Suprapubic skin (tissue), 4 donors: ENCODE results near the gene WAPL. TPM values are rescaled to one million over a fixed set of nuclear protein-coding genes. Genes with fewer than 3 reads are reported as not detected.

Experiments
- DNase-seq, 2 donors: peaks; one replicate each; pipeline ENCODE4 v3.0.0-alpha.2; 2019; ENCODE audit warnings: low spot score in 2 of 2
- H3K27ac ChIP-seq: fragments of 200-600 bp; sonication (generic); one replicate; pipeline ENCODE4 v1.5.1; 2019
- H3K27me3 ChIP-seq: fragments of 200-600 bp; sonication (generic); one replicate; pipeline ENCODE4 v1.5.1; 2019
- H3K36me3 ChIP-seq: fragments of 200-600 bp; sonication (generic); one replicate; pipeline ENCODE4 v1.5.1; 2019
- H3K4me1 ChIP-seq: fragments of 200-600 bp; sonication (generic); one replicate; pipeline ENCODE4 v1.5.1; 2019
- H3K4me3 ChIP-seq: fragments of 200-600 bp; sonication (generic); one replicate; pipeline ENCODE4 v1.5.1; 2019; ENCODE audit warnings: mild to moderate bottlenecking
- H3K9me3 ChIP-seq: fragments of 200-600 bp; sonication (generic); one replicate; pipeline ENCODE4 v1.5.1; 2019
- EP300 ChIP-seq: sonication (generic); formaldehyde crosslinking; IDR thresholded peaks from one replicate; pipeline ENCODE4 v1.6.1; 2017; ENCODE audit warnings: antibody characterized with exemption
- POLR2A ChIP-seq, 2 donors: fragments of 450-650 bp; IDR thresholded peaks; one replicate each; pipeline ENCODE4 v1.6.1; 2017; ENCODE audit warnings: antibody characterized with exemption in 2 of 2, mild to moderate bottlenecking in 2 of 2, moderate library complexity in 2 of 2
- POLR2AphosphoS5 ChIP-seq, 3 donors: sonication (generic); formaldehyde crosslinking; IDR thresholded peaks; one replicate each; pipeline ENCODE4 v1.6.1; 2017; ENCODE audit warnings: antibody characterized with exemption in 3 of 3
- WGBS: methylation state at CpG from one replicate; pipeline ENCODE4 v1.1.5; 2018; 5-methylcytosine and 5-hydroxymethylcytosine counted together
- total RNA-seq, 4 donors: library from RNA; depleted of rRNA; stranded (reverse); fragments of >200 nt; gene quantifications; one replicate each; pipeline ENCODE4 v1.1.0, GENCODE V29; 2016
- TF ChIP-seq, protein P1 (sequence below), 2 donors: fragments of 200-600 bp in 1 of 2; fragments of 450-650 bp in 1 of 2; sonication (generic) in 1 of 2; IDR thresholded peaks; one replicate each; pipeline ENCODE4 v1.5.1; 2016 to 2019; ENCODE audit warnings: antibody characterized with exemption in 2 of 2, mild to moderate bottlenecking in 1 of 2, moderate library complexity in 1 of 2

WAPL gene
- total RNA-seq, 4 donors from 2014 or later: 35.4 to 52.0 (median 43.6) TPM

- 94% methylated on average over 10 of the region's 10 CpGs for WGBS
- Histone ChIP-seq H3K9me3 (no peaks in the 10 kb centered on the region), H3K4me1 (no peaks in the 10 kb centered on the region), H3K4me3 (no peak overlapping the region), H3K36me3 (peaks cover 78% of the 10 kb centered on the region), H3K27ac (no peak overlapping the region), H3K27me3 (no peaks in the 10 kb centered on the region)
- TF ChIP-seq POLR2AphosphoS5 (IDR thresholded peaks at IDR 0.05): no peak
- TF ChIP-seq, protein P1, sequence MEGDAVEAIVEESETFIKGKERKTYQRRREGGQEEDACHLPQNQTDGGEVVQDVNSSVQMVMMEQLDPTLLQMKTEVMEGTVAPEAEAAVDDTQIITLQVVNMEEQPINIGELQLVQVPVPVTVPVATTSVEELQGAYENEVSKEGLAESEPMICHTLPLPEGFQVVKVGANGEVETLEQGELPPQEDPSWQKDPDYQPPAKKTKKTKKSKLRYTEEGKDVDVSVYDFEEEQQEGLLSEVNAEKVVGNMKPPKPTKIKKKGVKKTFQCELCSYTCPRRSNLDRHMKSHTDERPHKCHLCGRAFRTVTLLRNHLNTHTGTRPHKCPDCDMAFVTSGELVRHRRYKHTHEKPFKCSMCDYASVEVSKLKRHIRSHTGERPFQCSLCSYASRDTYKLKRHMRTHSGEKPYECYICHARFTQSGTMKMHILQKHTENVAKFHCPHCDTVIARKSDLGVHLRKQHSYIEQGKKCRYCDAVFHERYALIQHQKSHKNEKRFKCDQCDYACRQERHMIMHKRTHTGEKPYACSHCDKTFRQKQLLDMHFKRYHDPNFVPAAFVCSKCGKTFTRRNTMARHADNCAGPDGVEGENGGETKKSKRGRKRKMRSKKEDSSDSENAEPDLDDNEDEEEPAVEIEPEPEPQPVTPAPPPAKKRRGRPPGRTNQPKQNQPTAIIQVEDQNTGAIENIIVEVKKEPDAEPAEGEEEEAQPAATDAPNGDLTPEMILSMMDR (IDR thresholded peaks at IDR 0.05): no peak
- TF ChIP-seq POLR2A (IDR thresholded peaks at IDR 0.05): no peak
- no peak for DNase-seq
These were observed 59.4 kb downstream of the WAPL start for GRCh38 chr10:86461963-86462804.

- TF ChIP-seq POLR2A (IDR thresholded peaks at IDR 0.05): no peak
- TF ChIP-seq EP300: no peak
- TF ChIP-seq POLR2AphosphoS5 (IDR thresholded peaks at IDR 0.05): no peak
- WGBS: 98% methylated on average over 4 of the region's 4 CpGs
- peaks cover 84% of the 10 kb centered on the region for H3K36me3 ChIP-seq
These were observed 70.0 kb downstream of the WAPL start for GRCh38 chr10:86451604-86451960.

DNA sequence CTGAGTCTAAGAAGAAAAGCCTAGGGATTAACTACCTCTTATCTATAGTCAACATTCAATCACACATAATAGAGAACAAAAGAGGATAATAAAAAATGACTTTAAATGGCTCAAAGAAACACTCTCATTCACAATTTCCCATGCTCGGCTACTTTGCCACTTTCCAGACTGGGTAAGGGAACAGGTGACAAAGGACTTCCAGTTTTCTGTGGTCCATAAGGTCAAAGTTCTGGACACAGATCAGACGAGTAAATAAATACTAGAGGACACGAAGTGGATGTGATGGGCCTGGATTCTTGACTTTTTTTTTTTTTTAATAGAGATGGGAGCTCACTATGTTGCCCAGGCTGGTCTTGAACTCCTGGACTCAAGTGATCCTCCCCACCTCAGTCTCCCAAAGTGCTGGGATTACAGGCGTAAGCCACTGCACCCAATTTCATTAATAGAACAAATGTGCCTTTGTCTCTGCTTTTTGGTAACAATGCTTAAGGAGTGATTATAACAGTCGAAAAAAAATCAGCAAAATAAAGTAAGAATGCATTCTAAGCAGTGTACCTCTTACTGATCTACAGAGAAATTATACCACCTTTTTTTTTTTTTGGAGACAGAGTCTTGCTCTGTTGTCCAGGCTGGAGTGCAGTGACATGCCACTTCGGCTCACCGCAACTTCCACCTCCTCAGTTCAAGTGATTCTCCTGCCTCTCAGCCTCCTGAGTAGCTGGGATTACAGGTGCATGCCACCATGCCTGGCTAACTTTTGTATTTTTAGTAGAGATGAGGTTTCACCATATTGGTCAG is 70.6 kb downstream of the WAPL start:
- no peak for DNase-seq
- no peaks in the 10 kb centered on the region for H3K27me3 ChIP-seq
- H3K9me3 ChIP-seq: no peaks in the 10 kb centered on the region
- H3K27ac ChIP-seq: no peak overlapping the region
- peaks cover 84% of the 10 kb centered on the region for H3K36me3 ChIP-seq
- no peak for TF ChIP-seq EP300
- no peak for TF ChIP-seq POLR2A (IDR thresholded peaks at IDR 0.05)
- TF ChIP-seq POLR2AphosphoS5 (IDR thresholded peaks at IDR 0.05): no peak
- TF ChIP-seq, protein P1 (IDR thresholded peaks at IDR 0.05): no peak
- peaks cover 3% of the 10 kb centered on the region for H3K4me1 ChIP-seq
- 92% methylated on average over 7 of the region's 7 CpGs for whole genome bisulfite sequencing
- no peak overlapping the region for H3K4me3 ChIP-seq

More at GRCh38 chr10:86451604-86451960, 70.0 kb downstream of the WAPL start:
- Histone ChIP-seq H3K4me3 (no peak overlapping the region), H3K27me3 (no peaks in the 10 kb centered on the region), H3K9me3 (no peaks in the 10 kb centered on the region), H3K4me1 (peaks cover 3% of the 10 kb centered on the region), H3K27ac (no peak overlapping the region)
- DNase-seq: no peak

DNA sequence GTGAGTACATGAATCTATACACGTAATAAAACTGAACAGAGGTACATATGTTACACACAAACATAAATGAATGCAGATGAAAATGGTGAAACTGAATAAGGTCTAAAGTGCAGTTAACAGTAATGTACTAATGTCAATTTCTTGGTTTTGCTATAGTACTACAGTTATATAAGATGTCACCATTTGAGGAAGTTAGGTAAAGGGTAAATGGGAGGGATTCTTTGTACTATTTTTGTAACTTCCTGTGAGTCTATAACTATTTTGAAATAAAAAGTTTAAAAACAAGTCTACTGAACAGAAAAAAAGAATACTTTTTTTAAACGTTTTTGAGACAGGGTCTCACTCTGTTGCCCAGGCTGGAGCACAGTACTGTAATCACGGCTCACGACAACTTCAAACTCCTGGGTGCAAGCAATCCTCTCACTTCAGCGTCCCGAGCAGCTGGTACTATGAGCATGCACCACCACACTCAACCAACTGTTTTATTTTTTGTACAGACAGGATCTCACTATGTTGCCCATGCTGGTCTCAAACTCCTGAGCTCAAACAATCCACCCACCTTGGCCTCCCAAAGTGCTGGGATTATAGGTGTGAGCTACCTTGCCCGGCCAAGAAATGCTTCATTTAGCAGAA is 71.5 kb downstream of the WAPL start:
- Histone ChIP-seq H3K4me1 (peaks cover 3% of the 10 kb centered on the region), H3K36me3 (peaks cover 87% of the 10 kb centered on the region), H3K9me3 (no peaks in the 10 kb centered on the region), H3K27ac (no peak overlapping the region), H3K27me3 (no peaks in the 10 kb centered on the region), H3K4me3 (no peak overlapping the region)
- no peak for TF ChIP-seq POLR2AphosphoS5 (IDR thresholded peaks at IDR 0.05)
- no peak for TF ChIP-seq POLR2A (IDR thresholded peaks at IDR 0.05)
- TF ChIP-seq, protein P1 (IDR thresholded peaks at IDR 0.05): no peak
- no peak for TF ChIP-seq EP300
- 84% methylated on average over 7 of the region's 7 CpGs for WGBS
- no peak for DNase-seq

GRCh38 chr10:86447432-86447831 is 74.2 kb downstream of the WAPL start:
- Histone ChIP-seq H3K4me1 (peaks cover 3% of the 10 kb centered on the region), H3K4me3 (no peak overlapping the region), H3K36me3 (peaks cover 85% of the 10 kb centered on the region), H3K27ac (no peak overlapping the region), H3K27me3 (no peaks in the 10 kb centered on the region), H3K9me3 (no peaks in the 10 kb centered on the region)
- TF ChIP-seq POLR2A (IDR thresholded peaks at IDR 0.05) (no peak), POLR2AphosphoS5 (IDR thresholded peaks at IDR 0.05) (no peak), EP300 (no peak)
- TF ChIP-seq, protein P1 (IDR thresholded peaks at IDR 0.05): no peak
- no peak for DNase-seq
- WGBS: 90% methylated on average over 1 of the region's 1 CpG
